Ascending aorta (tissue), 2 donors: ENCODE data around the gene GAREM1. TPM values are rescaled to one million over a fixed set of nuclear protein-coding genes. Genes with fewer than 3 reads are reported as not detected.

Source experiments
- DNase-seq, 2 donors: peaks; one replicate each; pipeline ENCODE4 v3.0.0-alpha.2; 2019; ENCODE audit warnings: low spot score in 2 of 2
- H3K27ac ChIP-seq, 2 donors: fragments of 200-600 bp; sonication (generic); one replicate each; pipeline ENCODE4 v1.5.1; 2016 to 2017; ENCODE audit warnings: mild to moderate bottlenecking in 1 of 2
- H3K27me3 ChIP-seq: fragments of 200-600 bp; sonication (generic); one replicate; pipeline ENCODE4 v1.5.1; 2017
- H3K36me3 ChIP-seq, 2 donors: fragments of 200-600 bp; sonication (generic); one replicate each; pipeline ENCODE4 v1.5.1; 2016
- H3K4me1 ChIP-seq, 2 donors: fragments of 200-600 bp; sonication (generic); one replicate each; pipeline ENCODE4 v1.5.1; 2016 to 2017; ENCODE audit warnings: mild to moderate bottlenecking in 1 of 2
- H3K4me3 ChIP-seq, 2 donors: fragments of 200-600 bp; sonication (generic); one replicate each; pipeline ENCODE4 v1.5.1; 2016 to 2017; ENCODE audit warnings: mild to moderate bottlenecking in 1 of 2
- H3K9me3 ChIP-seq, 2 donors: fragments of 200-600 bp; sonication (generic); one replicate each; pipeline ENCODE4 v1.5.1; 2016
- CTCF ChIP-seq, 3 experiments: fragments of 200-600 bp in 2 of 3; fragments of 450-650 bp in 1 of 3; sonication (generic) in 2 of 3; IDR thresholded peaks; one replicate each; pipeline ENCODE4 v1.5.1; 2016 to 2019; ENCODE audit warnings: antibody characterized with exemption in 3 of 3, mild to moderate bottlenecking in 1 of 3, moderate library complexity in 1 of 3
- intact Hi-C: fragments of 100-400 bp; cut with DNase I; formaldehyde crosslinking; loops from one replicate; pipeline ENCODE4 v1.15.1; 2023
- total RNA-seq: library from RNA; depleted of rRNA; stranded (reverse); fragments of >200 nt; gene quantifications from one replicate; pipeline ENCODE4 v1.1.0, GENCODE V29; 2016

GAREM1 gene
- total RNA-seq, 1 donor from 2014 or later, result 8.9 TPM

- Histone ChIP-seq H3K4me1 (peaks cover 4 to 24% of the 10 kb centered on the region in 2 donors), H3K9me3 (no peaks in the 10 kb centered on the region), H3K4me3 (no peak overlapping the region), H3K36me3 (no peaks in the 10 kb centered on the region), H3K27me3 (no peaks in the 10 kb centered on the region), H3K27ac (peak overlapping the region; percentile 82 to 91)
- DNase-seq, result no peak
- intact Hi-C loops, result loop anchor here (5.0 kb wide), 2 partner anchors 44 to 79 kb away; no protein-coding TSS in a partner anchor
- no peak for TF ChIP-seq CTCF (IDR thresholded peaks at IDR 0.05)
Measured at GRCh38 chr18:32303400-32303799, 167.3 kb downstream of the GAREM1 start.

GRCh38 chr18:32302806-32303205 is 167.9 kb downstream of the GAREM1 start:
- Histone ChIP-seq H3K4me3 (no peak overlapping the region), H3K4me1 (peaks cover 4 to 21% of the 10 kb centered on the region in 2 donors), H3K27me3 (no peaks in the 10 kb centered on the region), H3K36me3 (no peaks in the 10 kb centered on the region), H3K27ac (peak overlapping the region; percentile 82 to 91), H3K9me3 (no peaks in the 10 kb centered on the region)
- intact Hi-C loops, result loop anchor here (5.0 kb wide), 2 partner anchors 44 to 79 kb away; no protein-coding TSS in a partner anchor
- no peak for TF ChIP-seq CTCF (IDR thresholded peaks at IDR 0.05)
- no peak for DNase-seq

GRCh38 chr18:32301976-32302743 is 168.5 kb downstream of the GAREM1 start:
- H3K27ac ChIP-seq, result peak overlapping the region; percentile 82 to 91
- peak in 1 of 2 donors; percentile 72 for DNase-seq
- intact Hi-C loops, result loop anchor here (1.0 to 5.0 kb wide), 3 partner anchors 15 to 80 kb away; no protein-coding TSS in a partner anchor
- H3K4me3 ChIP-seq, result no peak overlapping the region
- no peaks in the 10 kb centered on the region for H3K9me3 ChIP-seq
- H3K4me1 ChIP-seq, result peaks cover 4 to 21% of the 10 kb centered on the region in 2 donors
- no peak for TF ChIP-seq CTCF (IDR thresholded peaks at IDR 0.05)
- H3K27me3 ChIP-seq, result no peaks in the 10 kb centered on the region
- H3K36me3 ChIP-seq, result no peaks in the 10 kb centered on the region

DNA sequence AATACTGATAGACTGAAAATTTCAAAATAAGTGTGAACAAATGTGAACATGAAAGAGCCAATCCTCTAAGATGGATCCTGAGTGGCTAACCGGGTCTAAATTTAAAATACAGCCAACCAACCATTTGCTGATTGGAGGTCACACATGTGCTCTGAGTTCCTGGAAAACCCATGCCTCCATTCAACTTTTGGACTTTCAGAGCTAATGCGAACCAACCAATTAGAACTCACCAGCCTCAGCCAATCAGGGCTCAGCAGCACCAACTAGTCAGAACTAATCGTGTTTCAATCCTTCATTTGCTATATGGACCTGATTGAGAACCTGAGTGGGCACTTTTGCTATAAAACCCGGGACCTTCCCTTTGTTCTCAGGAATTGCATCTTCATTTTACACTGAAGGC is 169.3 kb downstream of the GAREM1 start:
- intact Hi-C loops, result loop anchor here (1.0 to 5.0 kb wide), 3 partner anchors 14 to 81 kb away; no protein-coding TSS in a partner anchor
- Histone ChIP-seq H3K36me3 (no peaks in the 10 kb centered on the region), H3K27ac (peak overlapping the region; percentile 82 to 91), H3K27me3 (no peaks in the 10 kb centered on the region), H3K4me1 (peaks cover 4 to 21% of the 10 kb centered on the region in 2 donors), H3K9me3 (no peaks in the 10 kb centered on the region), H3K4me3 (no peak overlapping the region)
- TF ChIP-seq CTCF (IDR thresholded peaks at IDR 0.05), result no peak
- DNase-seq, result no peak

DNA sequence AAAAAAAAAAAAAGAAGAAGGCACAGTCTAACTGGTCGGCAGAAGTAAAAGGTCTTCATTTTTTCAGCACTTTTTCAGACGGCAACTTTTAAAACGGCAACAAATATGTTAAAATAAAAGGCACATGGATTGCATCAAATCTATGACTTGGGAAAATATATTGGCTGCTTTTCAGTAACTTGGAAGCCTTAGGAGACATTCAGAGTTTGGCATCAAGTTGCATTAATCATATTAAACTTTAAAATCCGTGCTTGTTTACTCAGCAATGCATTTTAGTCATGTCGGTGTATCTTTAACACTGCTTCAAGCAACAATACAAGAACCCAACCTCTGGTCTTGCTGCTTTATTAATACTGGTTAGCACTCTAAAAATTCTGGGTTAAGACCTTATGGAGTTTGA is 169.8 kb downstream of the GAREM1 start:
- H3K27me3 ChIP-seq, result no peaks in the 10 kb centered on the region
- H3K27ac ChIP-seq, result peak overlapping the region; percentile 82 to 91
- no peak overlapping the region for H3K4me3 ChIP-seq
- H3K4me1 ChIP-seq, result peaks cover 4 to 21% of the 10 kb centered on the region in 2 donors
- DNase-seq, result no peak
- intact Hi-C loops, result loop anchor here (1.0 to 5.0 kb wide), 3 partner anchors 14 to 81 kb away; no protein-coding TSS in a partner anchor
- no peaks in the 10 kb centered on the region for H3K9me3 ChIP-seq
- H3K36me3 ChIP-seq, result no peaks in the 10 kb centered on the region
- no peak for TF ChIP-seq CTCF (IDR thresholded peaks at IDR 0.05)
